ENCODE measurements around the gene LTBP1. TPM values are rescaled to one million over a fixed set of nuclear protein-coding genes. Genes with fewer than 3 reads are reported as not detected.
"Not testable (repeated sequence)": the region's sequence is repeated elsewhere in the genome, so short reads cannot be mapped to it uniquely, and the experiment has no call there.

The LTBP1 gene
- total RNA-seq, 3 donors from 2014 or later (not counting 1 experiment from before 2014, with no cell fraction given), result 1.7 to 4.7 (median 3.5) TPM

GRCh38 chr2:32963941-32964340 is 17.2 kb downstream of the LTBP1 start:
- Mint-ChIP-seq H3K4me3 (no peak overlapping the region), H3K36me3 (no peaks in the 10 kb centered on the region), H3K27me3 (ENCODE audit: low read depth in 2 of 2) (peaks cover 4 to 7% of the 10 kb centered on the region in 2 donors), H3K27ac (no peak overlapping the region), H3K9me3 (no peaks in the 10 kb centered on the region), H3K4me1 (no peaks in the 10 kb centered on the region)
- Histone ChIP-seq H3K4me3 (ENCODE audit: low read length) (no peak overlapping the region), H3K4me1 (ENCODE audit: control insufficient read depth, insufficient read depth, low read length) (no peaks in the 10 kb centered on the region), H3K27me3 (ENCODE audit: control insufficient read depth, insufficient read depth, low read length) (no peaks in the 10 kb centered on the region), H3K36me3 (ENCODE audit: control insufficient read depth, insufficient read depth, low read length) (no peaks in the 10 kb centered on the region), H3K27ac (ENCODE audit: low read length) (no peak overlapping the region), H3K9me3 (ENCODE audit: control insufficient read depth, insufficient read depth, low read length) (no peaks in the 10 kb centered on the region)
- no peak for DNase-seq
- intact Hi-C loops (cut with micrococcal nuclease), result no loop called here
- ATAC-seq, result no peak
- no peak for TF ChIP-seq CTCF (IDR thresholded peaks at IDR 0.05)
- WGBS (ENCODE audit: insufficient coverage), result 100% methylated on average over 3 of the region's 3 CpGs

GRCh38 chr2:32965523-32966171 is 18.9 kb downstream of the LTBP1 start:
- intact Hi-C loops (cut with micrococcal nuclease), result no loop called here
- Histone ChIP-seq H3K27me3 (ENCODE audit: control insufficient read depth, insufficient read depth, low read length) (no peaks in the 10 kb centered on the region), H3K4me1 (ENCODE audit: control insufficient read depth, insufficient read depth, low read length) (no peaks in the 10 kb centered on the region), H3K4me3 (ENCODE audit: low read length) (no peak overlapping the region), H3K9me3 (ENCODE audit: control insufficient read depth, insufficient read depth, low read length) (no peaks in the 10 kb centered on the region), H3K36me3 (ENCODE audit: control insufficient read depth, insufficient read depth, low read length) (no peaks in the 10 kb centered on the region), H3K27ac (ENCODE audit: low read length) (no peak overlapping the region)
- no peaks in the 10 kb centered on the region for H3K9me3 Mint-ChIP-seq
- ATAC-seq, result no peak
- no peak overlapping the region for H3K4me3 Mint-ChIP-seq
- no peak overlapping the region for H3K27ac Mint-ChIP-seq
- no peak for DNase-seq
- no peaks in the 10 kb centered on the region for H3K36me3 Mint-ChIP-seq
- 100% methylated on average over 2 of the region's 2 CpGs for WGBS (ENCODE audit: insufficient coverage)
- H3K27me3 Mint-ChIP-seq (ENCODE audit: low read depth in 2 of 2), result peaks cover 0 to 2% of the 10 kb centered on the region in 2 donors
- H3K4me1 Mint-ChIP-seq, result no peaks in the 10 kb centered on the region
- no peak for TF ChIP-seq CTCF (IDR thresholded peaks at IDR 0.05)

- no peak for TF ChIP-seq CTCF (IDR thresholded peaks at IDR 0.05)
- Mint-ChIP-seq H3K4me1 (no peaks in the 10 kb centered on the region), H3K4me3 (no peak overlapping the region), H3K27me3 (ENCODE audit: low read depth in 2 of 2) (peaks cover 0 to 8% of the 10 kb centered on the region in 2 donors), H3K36me3 (no peaks in the 10 kb centered on the region), H3K27ac (no peak overlapping the region), H3K9me3 (peaks cover 3 to 8% of the 10 kb centered on the region in 2 donors)
- no peaks in the 10 kb centered on the region for H3K27me3 ChIP-seq (ENCODE audit: control insufficient read depth, insufficient read depth, low read length)
- 89% methylated on average over 2 of the region's 2 CpGs for WGBS (ENCODE audit: insufficient coverage)
- H3K9me3 ChIP-seq (ENCODE audit: control insufficient read depth, insufficient read depth, low read length), result no peaks in the 10 kb centered on the region
- H3K36me3 ChIP-seq (ENCODE audit: control insufficient read depth, insufficient read depth, low read length), result no peaks in the 10 kb centered on the region
- H3K4me3 ChIP-seq (ENCODE audit: low read length), result no peak overlapping the region
- intact Hi-C loops (cut with micrococcal nuclease), result no loop called here
- DNase-seq, result no peak
- H3K27ac ChIP-seq (ENCODE audit: low read length), result no peak overlapping the region
- H3K4me1 ChIP-seq (ENCODE audit: control insufficient read depth, insufficient read depth, low read length), result no peaks in the 10 kb centered on the region
- ATAC-seq, result no peak
Measured at GRCh38 chr2:32969444-32970162, 22.9 kb downstream of the LTBP1 start.

GRCh38 chr2:32973772-32974171 is 27.0 kb downstream of the LTBP1 start:
- H3K4me3 ChIP-seq (ENCODE audit: low read length); H3K9me3 ChIP-seq (ENCODE audit: control insufficient read depth, insufficient read depth, low read length); ATAC-seq; H3K4me1 ChIP-seq (ENCODE audit: control insufficient read depth, insufficient read depth, low read length); H3K27ac ChIP-seq (ENCODE audit: low read length); H3K4me3 Mint-ChIP-seq; H3K9me3 Mint-ChIP-seq; H3K27me3 ChIP-seq (ENCODE audit: control insufficient read depth, insufficient read depth, low read length); H3K27ac Mint-ChIP-seq; intact Hi-C loops (cut with micrococcal nuclease); H3K4me1 Mint-ChIP-seq; DNase-seq; H3K36me3 Mint-ChIP-seq; H3K27me3 Mint-ChIP-seq (ENCODE audit: low read depth in 2 of 2); H3K36me3 ChIP-seq (ENCODE audit: control insufficient read depth, insufficient read depth, low read length): not testable (repeated sequence)
- no CpG with 5 or more reads among the region's 1 CpG for WGBS (ENCODE audit: insufficient coverage)

Measured in natural killer cell (primary cell).